Activated CD8-positive, alpha-beta memory T cell treated with anti-CD3 and anti-CD28 coated beads for 36 hours (primary cell): ENCODE measurements around the gene ATR. TPM values are rescaled to one million over a fixed set of nuclear protein-coding genes. Genes with fewer than 3 reads are reported as not detected.
"Not testable (repeated sequence)": the region's sequence is repeated elsewhere in the genome, so short reads cannot be mapped to it uniquely, and the experiment has no call there.

ENCODE experiments used
- CTCF ChIA-PET: fragments of 350-600 bp; sonication (Branson Sonifier 250); formaldehyde crosslinking; loops from one replicate; lab custom pipeline; 2021; ENCODE audit warnings: antibody characterized with exemption; lab: Charles Lee
- POLR2A ChIA-PET: fragments of 350-600 bp; sonication (Branson Sonifier 250); formaldehyde crosslinking; loops from one replicate; lab custom pipeline; 2021; ENCODE audit warnings: antibody characterized with exemption; lab: Charles Lee
- total RNA-seq, 2 experiments: library from RNA; stranded (reverse); gene quantifications; one replicate each; pipeline ENCODE4 v1.2.3, GENCODE V29; 2021

The ATR gene
- total RNA-seq, 2 experiments from 2014 or later = 40.0 to 44.7 TPM

GRCh38 chr3:142595951-142596725 lies 17.6 kb upstream of the ATR start, which contains the start of gene PLS1:
Gene PLS1, plus strand, starts transcription at chr3:142596393. Its CDS starts 67,845 bp downstream, at chr3:142664238.
- POLR2A ChIA-PET = interaction anchor here (1.4 kb wide), 1 partner anchor 18 kb away, joined by 5 read pairs; the partner anchor contains the start of gene ATR
- CTCF ChIA-PET = no interaction called here

GRCh38 chr3:142595581-142595950 lies 17.0 kb upstream of the ATR start:
- ChIA-PET CTCF (no interaction called here), POLR2A (interaction anchor here (1.4 kb wide), 1 partner anchor 17 kb away, joined by 5 read pairs; the partner anchor contains the start of gene ATR)

GRCh38 chr3:142595141-142595540 lies 16.6 kb upstream of the ATR start:
- POLR2A ChIA-PET = no interaction called here
- CTCF ChIA-PET = no interaction called here

GRCh38 chr3:142592268-142592667 lies 13.7 kb upstream of the ATR start:
- CTCF ChIA-PET, POLR2A ChIA-PET: not testable (repeated sequence)

GRCh38 chr3:142588703-142589102 lies 10.2 kb upstream of the ATR start:
- ChIA-PET CTCF (no interaction called here), POLR2A (no interaction called here)

GRCh38 chr3:142586803-142587406 lies 8.4 kb upstream of the ATR start:
- ChIA-PET CTCF (interaction anchor here (0.6 to 1.0 kb wide), 2 partner anchors 12 to 400 kb away, joined by 3 to 4 read pairs; no protein-coding TSS in a partner anchor), POLR2A (no interaction called here)

- POLR2A ChIA-PET, CTCF ChIA-PET: not testable (repeated sequence)
These were observed 2.5 kb upstream of the ATR start for GRCh38 chr3:142581070-142581469.

- CTCF ChIA-PET = no interaction called here
- POLR2A ChIA-PET = no interaction called here
These were observed 1.5 kb upstream of the ATR start for GRCh38 chr3:142580061-142580423.

GRCh38 chr3:142577696-142578328 lies 721 bp downstream of the ATR start:
- CTCF ChIA-PET = interaction anchor here (0.6 to 1.4 kb wide), 3 partner anchors 14 to 700 kb away, joined by 3 to 5 read pairs (median 5); no protein-coding TSS in a partner anchor
- POLR2A ChIA-PET = interaction anchor here (0.5 to 1.6 kb wide), 7 partner anchors 12 to 424 kb away, joined by 3 to 15 read pairs (median 5); partner anchors contain the start of genes PLS1, TRPC1 and U2SURP

- POLR2A ChIA-PET = no interaction called here
- CTCF ChIA-PET = interaction anchor here (1.4 kb wide), 1 partner anchor 13 kb away, joined by 5 read pairs; no protein-coding TSS in a partner anchor
These were observed 1.7 kb downstream of the ATR start for GRCh38 chr3:142576792-142577191.

- POLR2A ChIA-PET = interaction anchor here (0.6 to 0.7 kb wide), 2 partner anchors 135 to 438 kb away, joined by 3 to 13 read pairs; no protein-coding TSS in a partner anchor
These were observed 3.9 kb downstream of the ATR start for GRCh38 chr3:142574665-142575064.

GRCh38 chr3:142574223-142574622 lies 4.3 kb downstream of the ATR start:
- CTCF ChIA-PET = not testable (repeated sequence)
- POLR2A ChIA-PET = interaction anchor here (0.7 kb wide), 1 partner anchor 407 kb away, joined by 6 read pairs; no protein-coding TSS in a partner anchor

More at GRCh38 chr3:142574665-142575064, 3.9 kb downstream of the ATR start:
- CTCF ChIA-PET = no interaction called here

- CTCF ChIA-PET, POLR2A ChIA-PET: not testable (repeated sequence)
These were observed 9.1 kb downstream of the ATR start for GRCh38 chr3:142569422-142569821.

GRCh38 chr3:142568393-142569017 lies 10.0 kb downstream of the ATR start:
- CTCF ChIA-PET = no interaction called here

GRCh38 chr3:142566096-142566495 lies 12.4 kb downstream of the ATR start:
- ChIA-PET POLR2A (interaction anchor here (0.8 kb wide), 1 partner anchor 12 kb away, joined by 7 read pairs; the partner anchor contains the start of gene ATR), CTCF (interaction anchor here (0.7 kb wide), 1 partner anchor 18 kb away, joined by 4 read pairs; no protein-coding TSS in a partner anchor)

More at GRCh38 chr3:142568393-142569017, 10.0 kb downstream of the ATR start:
- POLR2A ChIA-PET = no interaction called here

- ChIA-PET POLR2A (no interaction called here), CTCF (interaction anchor here (1.7 kb wide), 1 partner anchor 14 kb away, joined by 5 read pairs; no protein-coding TSS in a partner anchor)
These were observed 15.0 kb downstream of the ATR start for GRCh38 chr3:142563496-142563997.

GRCh38 chr3:142560118-142560517 lies 18.4 kb downstream of the ATR start:
- POLR2A ChIA-PET = no interaction called here
- CTCF ChIA-PET = no interaction called here

- ChIA-PET POLR2A (no interaction called here), CTCF (no interaction called here)
These were observed 24.8 kb downstream of the ATR start for GRCh38 chr3:142553741-142554140.

- POLR2A ChIA-PET, CTCF ChIA-PET: not testable (repeated sequence)
These were observed 26.0 kb downstream of the ATR start for GRCh38 chr3:142552579-142552978.
